DND-41 (cell line): ENCODE data around the gene MYOZ1.
"Not testable (repeated sequence)": the region's sequence is repeated elsewhere in the genome, so short reads cannot be mapped to it uniquely, and the experiment has no call there.

Experiments used
- ATAC-seq: fragments of 200-7000 bp; cut with Tn5 transposase; 3 replicates; pipeline ENCODE4 v1.9.1; 2021; ENCODE audit warnings: low read depth; ENCODE audit not compliant: insufficient read depth
- DNase-seq: peaks from one replicate; pipeline ENCODE4 v3.0.0-alpha.2; 2020
- H2AFZ ChIP-seq: 2 replicates; pipeline ENCODE4 v1.6.0; 2012; ENCODE audit warnings: low read depth, low read length
- H3K27ac ChIP-seq: 2 replicates; pipeline ENCODE4 v1.5.1; 2012; ENCODE audit warnings: low read length, inconsistent platforms
- H3K27me3 ChIP-seq: fragments of 200-600 bp; sonication (generic); 2 replicates; pipeline ENCODE4 v1.6.0; 2012; ENCODE audit warnings: low read length, mild to moderate bottlenecking, inconsistent platforms; ENCODE audit not compliant: insufficient read depth, poor library complexity
- H3K36me3 ChIP-seq: 2 replicates; pipeline ENCODE4 v1.5.1; 2012; ENCODE audit warnings: low read length, inconsistent platforms; ENCODE audit not compliant: insufficient read depth
- H3K4me1 ChIP-seq: 2 replicates; pipeline ENCODE4 v1.5.1; 2012; ENCODE audit warnings: mild to moderate bottlenecking, low read length; ENCODE audit not compliant: insufficient read depth
- H3K4me2 ChIP-seq: 2 replicates; pipeline ENCODE4 v1.6.0; 2012; ENCODE audit warnings: mild to moderate bottlenecking, moderate library complexity, low read length, inconsistent platforms; ENCODE audit not compliant: insufficient read depth
- H3K4me3 ChIP-seq, 2 experiments: fragments of 200-600 bp in 1 of 2; shearing (Covaris generic) in 1 of 2; 2 replicates each; pipeline ENCODE4 v1.5.1; 2012 to 2016; ENCODE audit warnings: inconsistent platforms in 2 of 2, low read length in 2 of 2, mild to moderate bottlenecking in 2 of 2, low read depth in 1 of 2, moderate library complexity in 1 of 2
- H3K79me2 ChIP-seq: 2 replicates; pipeline ENCODE4 v1.6.0; 2012; ENCODE audit warnings: low read length, inconsistent platforms; ENCODE audit not compliant: insufficient read depth
- H3K9ac ChIP-seq: 2 replicates; pipeline ENCODE4 v1.6.0; 2012; ENCODE audit warnings: low read depth, mild to moderate bottlenecking, inconsistent platforms, low read length, moderate library complexity
- H3K9me3 ChIP-seq: 2 replicates; pipeline ENCODE4 v1.5.1; 2012; ENCODE audit warnings: low read length, moderate library complexity, mild to moderate bottlenecking, inconsistent platforms; ENCODE audit not compliant: insufficient read depth, severe bottlenecking
- H4K20me1 ChIP-seq: 2 replicates; pipeline ENCODE4 v1.6.0; 2012; ENCODE audit warnings: low read length; ENCODE audit not compliant: insufficient read depth
- EZH2 ChIP-seq: IDR thresholded peaks from 3 replicates; pipeline ENCODE4 v1.6.1; 2012; ENCODE audit warnings: borderline replicate concordance, low read depth, mild to moderate bottlenecking, moderate library complexity, low read length, inconsistent platforms; ENCODE audit not compliant: severe bottlenecking
- TF ChIP-seq, protein P1 (sequence below): IDR thresholded peaks from 2 replicates; pipeline ENCODE4 v1.5.1; 2012; ENCODE audit warnings: borderline replicate concordance, low read length, moderate library complexity, mild to moderate bottlenecking; ENCODE audit not compliant: poor library complexity, severe bottlenecking; ENCODE audit errors: extremely low read depth

Gene MYOZ1

DNA sequence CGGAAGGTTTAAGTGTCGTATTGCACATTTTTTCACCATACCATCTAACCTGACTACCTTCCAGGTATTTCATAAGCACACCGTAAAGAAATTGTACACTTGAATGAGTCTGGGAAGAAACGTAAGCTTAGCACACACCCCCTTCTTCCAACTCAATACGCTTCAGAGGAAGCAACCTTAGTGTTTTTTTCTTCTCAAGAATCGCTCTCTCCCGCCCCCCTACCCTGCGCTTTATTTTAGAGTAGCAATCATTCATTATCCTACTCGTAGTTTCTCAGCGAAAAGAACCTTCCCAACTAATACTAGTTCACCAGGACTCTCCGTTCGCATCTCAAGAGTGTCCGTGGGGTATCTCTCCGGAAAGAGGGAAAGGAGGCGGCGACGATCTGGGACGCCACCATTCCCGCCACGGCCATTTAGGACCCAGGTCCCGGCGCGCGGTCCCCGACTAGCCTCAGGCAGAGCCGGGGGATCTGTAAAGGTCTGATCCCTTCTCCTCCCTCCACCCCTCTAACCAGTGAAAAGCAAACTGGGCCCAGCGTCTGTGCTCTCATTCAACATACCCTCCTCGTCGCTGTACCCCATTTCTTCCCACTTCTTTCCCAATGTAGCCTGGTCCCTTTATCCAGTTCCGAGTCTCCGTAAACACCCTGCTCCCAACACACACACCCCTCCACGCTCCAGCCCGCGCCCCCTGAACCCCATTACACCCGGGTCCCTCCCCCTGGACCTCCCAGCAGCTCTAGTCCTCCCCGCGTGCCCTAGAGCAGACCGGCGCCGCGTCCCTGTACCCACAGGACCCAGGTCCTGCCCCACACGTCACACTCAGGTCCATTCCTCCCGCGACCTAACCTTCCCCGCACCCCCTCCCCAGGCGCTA, 16.0 kb downstream of the MYOZ1 start:
- DNase-seq (peak; percentile 27), ATAC-seq (peak; percentile 65)
- H3K4me1 ChIP-seq = peaks cover 23% of the 10 kb centered on the region
- H4K20me1 ChIP-seq = no peaks in the 10 kb centered on the region
- H3K27me3 ChIP-seq = no peaks in the 10 kb centered on the region
- H3K4me2 ChIP-seq = peak overlapping the region; percentile 74
- peak overlapping the region; percentile 87 for H2AFZ ChIP-seq
- peak overlapping the region; percentile 47 to 83; a peak in 3 of 4 replicates for H3K4me3 ChIP-seq
- peak overlapping the region; percentile 86 for H3K9ac ChIP-seq
- H3K9me3 ChIP-seq = no peaks in the 10 kb centered on the region
- H3K79me2 ChIP-seq = peaks cover 21% of the 10 kb centered on the region
- H3K36me3 ChIP-seq = 0 out of 2 replicates have a peak, but pooled peaks cover 4% of the 10 kb centered on the region
- TF ChIP-seq EZH2 = no peak
- TF ChIP-seq, protein P1, sequence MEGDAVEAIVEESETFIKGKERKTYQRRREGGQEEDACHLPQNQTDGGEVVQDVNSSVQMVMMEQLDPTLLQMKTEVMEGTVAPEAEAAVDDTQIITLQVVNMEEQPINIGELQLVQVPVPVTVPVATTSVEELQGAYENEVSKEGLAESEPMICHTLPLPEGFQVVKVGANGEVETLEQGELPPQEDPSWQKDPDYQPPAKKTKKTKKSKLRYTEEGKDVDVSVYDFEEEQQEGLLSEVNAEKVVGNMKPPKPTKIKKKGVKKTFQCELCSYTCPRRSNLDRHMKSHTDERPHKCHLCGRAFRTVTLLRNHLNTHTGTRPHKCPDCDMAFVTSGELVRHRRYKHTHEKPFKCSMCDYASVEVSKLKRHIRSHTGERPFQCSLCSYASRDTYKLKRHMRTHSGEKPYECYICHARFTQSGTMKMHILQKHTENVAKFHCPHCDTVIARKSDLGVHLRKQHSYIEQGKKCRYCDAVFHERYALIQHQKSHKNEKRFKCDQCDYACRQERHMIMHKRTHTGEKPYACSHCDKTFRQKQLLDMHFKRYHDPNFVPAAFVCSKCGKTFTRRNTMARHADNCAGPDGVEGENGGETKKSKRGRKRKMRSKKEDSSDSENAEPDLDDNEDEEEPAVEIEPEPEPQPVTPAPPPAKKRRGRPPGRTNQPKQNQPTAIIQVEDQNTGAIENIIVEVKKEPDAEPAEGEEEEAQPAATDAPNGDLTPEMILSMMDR = no peak
- peak overlapping the region; percentile 69 for H3K27ac ChIP-seq

DNA sequence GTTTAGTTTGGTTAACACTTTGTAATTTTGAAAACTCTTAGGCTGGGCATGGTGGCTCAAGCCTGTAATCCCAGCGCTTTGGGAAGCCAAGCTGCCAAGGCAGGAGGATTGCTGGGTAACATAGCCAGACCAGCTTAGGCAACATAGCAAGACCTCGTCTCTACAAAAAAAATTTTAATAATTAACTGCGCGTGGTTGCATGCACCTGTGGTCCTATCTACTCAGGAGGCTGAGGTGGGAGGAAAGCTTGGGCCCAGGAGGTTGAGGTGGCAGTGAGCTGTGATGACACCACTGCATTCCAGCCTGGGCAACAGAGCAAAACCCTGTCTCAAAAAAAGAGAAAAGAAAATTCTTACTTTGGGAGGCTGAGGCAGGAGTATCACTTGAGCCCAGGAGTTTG, 18.2 kb downstream of the MYOZ1 start:
- TF ChIP-seq, protein P1 = no peak
- no peak for TF ChIP-seq EZH2
- Histone ChIP-seq H3K4me1 (peaks cover 23% of the 10 kb centered on the region), H3K36me3 (0 out of 2 replicates have a peak, but pooled peaks cover 4% of the 10 kb centered on the region), H3K79me2 (peaks cover 21% of the 10 kb centered on the region), H3K9ac (no peak overlapping the region), H3K9me3 (no peaks in the 10 kb centered on the region), H3K4me3 (no peak overlapping the region), H2AFZ (no peak overlapping the region), H4K20me1 (no peaks in the 10 kb centered on the region), H3K4me2 (no peak overlapping the region), H3K27ac (no peak overlapping the region), H3K27me3 (no peaks in the 10 kb centered on the region)
- DNase-seq (no peak), ATAC-seq (no peak)

DNA sequence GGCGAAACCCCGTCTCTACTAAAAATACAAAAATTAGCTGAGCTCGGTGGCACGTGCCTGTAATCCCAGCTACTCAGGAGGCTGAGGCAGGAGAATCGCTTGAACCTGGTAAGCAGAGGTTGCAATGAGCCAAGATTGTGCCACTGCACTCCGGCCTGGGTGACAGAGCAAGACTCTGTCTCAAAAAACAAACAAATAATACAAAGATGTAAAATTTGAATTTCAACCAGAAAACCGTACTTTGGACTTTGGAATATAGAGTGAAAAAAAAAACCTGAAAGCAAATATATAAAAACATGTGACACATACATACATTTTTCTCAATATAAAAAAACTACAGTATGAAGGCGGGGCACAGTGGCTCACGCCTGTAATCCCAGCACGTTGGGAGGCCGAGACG, 20.3 kb downstream of the MYOZ1 start:
- not testable (repeated sequence) for H4K20me1 ChIP-seq, H3K79me2 ChIP-seq, H3K27me3 ChIP-seq, DNase-seq, H3K4me1 ChIP-seq, ATAC-seq, H3K27ac ChIP-seq, H3K9me3 ChIP-seq, H3K36me3 ChIP-seq, H3K4me2 ChIP-seq, H2AFZ ChIP-seq, H3K9ac ChIP-seq, H3K4me3 ChIP-seq

DNA sequence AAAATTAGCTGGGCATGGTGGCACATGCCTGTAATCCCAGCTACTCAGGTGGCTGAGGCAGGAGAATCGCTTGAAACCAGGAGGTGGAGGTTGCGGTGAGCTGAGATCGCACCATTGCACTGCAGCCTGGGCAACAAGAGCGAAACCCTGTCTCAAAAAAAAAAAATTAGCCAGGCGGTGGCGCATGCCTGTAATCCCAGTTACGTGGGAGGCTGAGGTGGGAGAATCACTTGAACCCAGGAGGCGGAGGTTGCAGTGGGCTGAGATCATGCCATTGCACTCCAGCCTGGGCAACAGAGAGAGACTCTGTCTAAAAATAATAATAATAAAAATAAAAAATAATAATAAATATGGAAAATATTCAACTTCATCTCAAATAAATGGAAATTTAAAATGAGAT, 24.1 kb downstream of the MYOZ1 start:
- H3K36me3 ChIP-seq, H3K27me3 ChIP-seq, H2AFZ ChIP-seq, H3K4me1 ChIP-seq, H3K27ac ChIP-seq, DNase-seq, H3K79me2 ChIP-seq, H3K9ac ChIP-seq, H4K20me1 ChIP-seq, H3K9me3 ChIP-seq, H3K4me2 ChIP-seq, ATAC-seq, H3K4me3 ChIP-seq: not testable (repeated sequence)
